Testis (tissue), 2 donors: ENCODE measurements around the gene SLC37A2.

Experiments used
- CTCF ChIP-seq, 3 experiments: fragments of 450-650 bp in 2 of 3; fragments of 200-600 bp in 1 of 3; sonication (generic) in 1 of 3; IDR thresholded peaks; one replicate each; pipeline ENCODE4 v1.5.1; 2016 to 2019; ENCODE audit warnings: antibody characterized with exemption in 3 of 3, mild to moderate bottlenecking in 2 of 3, moderate library complexity in 1 of 3
- POLR2A ChIP-seq: fragments of 450-650 bp; IDR thresholded peaks from one replicate; pipeline ENCODE4 v1.6.1; 2017; ENCODE audit warnings: antibody characterized with exemption, mild to moderate bottlenecking, moderate library complexity

GRCh38 chr11:125079878-125080530 is 16.9 kb downstream of the SLC37A2 start:
- TF ChIP-seq CTCF (IDR thresholded peaks at IDR 0.05) (no peak), POLR2A (no peak)
